AG10803 (cell line): Measurements from ENCODE around the gene CELSR1.

Experiments used
- DNase-seq: peaks from one replicate; pipeline ENCODE4 v3.0.0; 2010; ENCODE audit warnings: low read depth
- H3K4me3 ChIP-seq: 2 replicates; pipeline ENCODE4 v1.5.1; 2011; ENCODE audit warnings: mild to moderate bottlenecking, low read length, control low read depth
- CTCF ChIP-seq: conservative IDR thresholded peaks from 2 replicates; pipeline ENCODE4 v1.5.1; 2011; ENCODE audit warnings: mild to moderate bottlenecking, low read length, control low read depth, inconsistent platforms

Gene CELSR1

GRCh38 chr22:46574438-46574992 is 37.1 kb upstream of the CELSR1 start:
- no peak for DNase-seq
- no peak overlapping the region for H3K4me3 ChIP-seq
- no peak for TF ChIP-seq CTCF

DNA sequence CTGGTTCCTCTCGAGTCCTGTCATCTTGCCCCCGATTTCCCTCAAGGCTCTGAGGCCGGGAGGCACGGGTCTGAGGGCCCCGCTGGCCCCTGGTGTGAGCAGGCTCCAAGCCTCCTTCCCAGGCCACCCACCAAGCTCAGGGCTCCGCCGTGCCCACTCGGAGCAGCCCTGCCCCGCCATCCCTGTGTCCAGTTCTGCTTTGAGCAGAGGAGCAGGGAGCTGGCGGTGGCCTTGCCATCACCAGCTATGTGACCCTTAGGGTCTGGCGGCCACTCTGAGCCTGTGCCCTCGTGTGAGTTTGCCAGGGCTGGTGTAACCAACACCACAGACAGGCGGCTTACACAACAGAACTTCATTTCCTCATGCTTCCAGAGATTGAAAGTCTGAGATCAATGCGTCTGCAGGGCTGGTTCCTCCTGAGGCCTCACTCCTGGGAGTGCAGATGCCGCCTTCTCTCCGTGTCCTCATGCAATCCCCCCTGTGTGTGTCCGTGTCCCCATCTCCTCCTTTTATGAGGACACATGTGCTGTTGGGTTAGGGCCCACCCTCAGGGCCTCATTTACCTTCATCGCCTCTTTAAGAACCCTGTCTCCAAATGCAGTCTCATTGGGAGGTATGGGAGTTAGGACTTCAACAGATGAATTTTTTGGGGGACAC is 36.5 kb upstream of the CELSR1 start:
- no peak overlapping the region for H3K4me3 ChIP-seq
- no peak for DNase-seq
- TF ChIP-seq CTCF = no peak

- no peak for TF ChIP-seq CTCF
- no peak overlapping the region for H3K4me3 ChIP-seq
- no peak for DNase-seq
These were observed 35.7 kb upstream of the CELSR1 start for GRCh38 chr22:46572911-46573780.

- TF ChIP-seq CTCF = no peak
- DNase-seq = no peak
These were observed 34.3 kb upstream of the CELSR1 start for GRCh38 chr22:46571642-46572250.

GRCh38 chr22:46569848-46570695 is 32.7 kb upstream of the CELSR1 start:
- no peak for TF ChIP-seq CTCF
- DNase-seq = no peak
- no peak overlapping the region for H3K4me3 ChIP-seq

More at GRCh38 chr22:46571642-46572250, 34.3 kb upstream of the CELSR1 start:
- no peak overlapping the region for H3K4me3 ChIP-seq

- no peak overlapping the region for H3K4me3 ChIP-seq
- TF ChIP-seq CTCF = no peak
- no peak for DNase-seq
These were observed 31.8 kb upstream of the CELSR1 start for GRCh38 chr22:46569055-46569847.
